RPMI7951 (cell line): ENCODE data around the gene L3MBTL4. TPM values are rescaled to one million over a fixed set of nuclear protein-coding genes. Genes with fewer than 3 reads are reported as not detected.
"Not testable (repeated sequence)": the region's sequence is repeated elsewhere in the genome, so short reads cannot be mapped to it uniquely, and the experiment has no call there.

ENCODE experiments used
- DNase-seq: peaks from one replicate; pipeline ENCODE4 v3.0.0-alpha.2; 2012; ENCODE audit warnings: low read depth
- total RNA-seq: library from RNA; depleted of rRNA; stranded (reverse); fragments of >200 nt; shearing (Covaris generic); gene quantifications from 2 replicates; pipeline ENCODE4 v1.2.3, GENCODE V29; 2014

L3MBTL4 gene
- total RNA-seq, 1 experiment from 2014 or later = under 0.01 TPM

DNA sequence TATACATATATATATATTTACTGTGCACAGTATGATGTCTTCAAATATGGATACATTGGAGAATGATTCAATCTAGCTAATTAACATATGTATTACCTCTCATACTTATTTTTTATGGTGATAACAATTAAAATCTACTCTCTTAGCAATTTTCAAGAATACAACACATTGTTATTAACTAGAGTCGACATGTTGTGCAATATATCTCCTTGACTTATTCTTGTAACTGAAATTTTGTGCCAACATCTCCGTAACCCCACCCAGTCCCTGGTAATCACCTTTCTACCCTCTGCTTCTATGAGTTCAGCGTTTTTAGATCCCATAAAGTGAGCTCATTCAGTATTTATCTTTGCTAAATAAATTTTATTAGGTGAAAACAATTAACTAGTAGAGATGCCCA lies 303.0 kb downstream of the L3MBTL4 start:
- DNase-seq = no peak

DNA sequence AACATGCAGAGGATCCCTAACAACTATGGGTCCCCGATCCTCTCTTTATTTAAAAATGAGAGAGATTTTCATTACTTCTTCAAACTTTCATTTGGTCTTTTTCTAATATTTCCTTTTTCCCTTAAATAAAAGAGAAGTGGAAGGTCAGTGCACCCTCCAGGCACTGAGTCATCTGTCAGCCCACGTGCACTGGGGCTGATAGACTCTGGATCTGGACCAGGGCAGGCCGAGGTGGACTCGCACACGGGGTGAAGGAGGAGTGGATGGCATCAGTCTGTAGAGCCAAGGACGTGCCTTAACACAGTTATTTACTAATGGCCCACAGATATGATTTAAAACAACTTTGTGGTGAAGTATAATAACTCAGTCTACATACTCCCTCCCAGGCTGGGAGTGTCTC lies 305.0 kb downstream of the L3MBTL4 start:
- DNase-seq = no peak

DNA sequence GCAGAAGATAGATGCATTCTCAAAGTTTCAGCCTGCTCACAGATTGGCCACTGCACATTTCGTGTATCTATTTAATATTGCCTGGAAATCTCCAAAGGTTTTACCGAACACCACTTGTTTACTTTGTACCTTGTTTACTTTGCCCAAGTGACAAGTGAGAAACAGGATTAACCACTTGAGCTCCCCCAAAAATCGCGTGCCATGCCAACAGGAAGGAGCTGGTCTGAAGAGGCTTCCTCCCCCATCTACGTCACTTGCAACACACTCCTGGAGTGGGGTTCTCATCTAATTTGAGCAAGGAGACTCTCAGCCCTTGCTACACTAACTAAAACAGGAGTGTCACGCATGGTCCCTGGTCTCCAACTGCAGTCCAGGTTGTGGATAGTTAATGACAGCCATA lies 306.9 kb downstream of the L3MBTL4 start:
- no peak for DNase-seq

DNA sequence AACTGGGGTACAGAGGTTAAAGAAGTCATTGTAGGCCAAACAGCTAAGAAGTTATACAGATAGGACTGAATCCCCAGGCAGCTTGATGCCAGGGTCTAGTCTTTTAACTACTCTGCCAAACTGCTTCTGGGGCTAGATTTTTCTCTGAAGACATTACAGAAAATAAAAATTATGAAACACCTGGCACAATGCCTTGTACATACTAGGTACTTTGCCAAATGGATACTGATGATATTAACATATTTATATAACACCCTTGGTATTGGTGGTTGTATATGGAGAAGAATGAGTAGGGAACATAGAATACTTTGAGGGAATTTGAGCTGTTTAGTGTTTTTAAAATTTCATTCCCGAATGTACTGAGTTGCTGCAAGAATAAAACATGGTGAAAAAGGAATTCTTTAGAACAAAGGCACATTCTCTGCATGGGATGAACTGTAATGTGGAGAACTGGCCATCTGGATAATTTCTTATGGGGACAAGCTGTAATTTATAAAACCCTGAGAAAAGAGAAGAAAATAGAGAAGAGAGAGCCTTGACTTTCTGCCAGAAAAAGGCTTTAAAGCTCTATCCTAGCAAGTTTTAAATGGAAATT lies 308.5 kb downstream of the L3MBTL4 start:
- DNase-seq = no peak

DNA sequence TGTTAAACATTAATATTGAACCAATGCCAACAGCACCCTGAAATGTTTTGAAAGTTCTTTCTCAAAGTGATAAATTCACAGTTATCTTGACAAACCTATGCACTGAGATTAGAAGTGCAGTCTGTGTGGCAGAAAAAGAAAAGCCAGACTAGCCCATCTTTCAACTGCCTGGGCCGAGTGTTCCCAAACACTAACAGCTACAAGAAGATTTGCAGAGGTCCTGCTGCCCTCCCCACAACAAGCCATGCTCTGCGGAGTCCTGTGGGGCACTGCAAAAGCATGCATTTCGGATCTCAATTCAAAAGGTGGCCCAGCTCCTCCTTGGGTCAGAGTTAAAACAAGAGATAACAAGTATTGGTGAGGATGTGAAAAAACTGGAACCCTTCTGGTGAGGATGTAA lies 311.0 kb downstream of the L3MBTL4 start:
- no peak for DNase-seq

DNA sequence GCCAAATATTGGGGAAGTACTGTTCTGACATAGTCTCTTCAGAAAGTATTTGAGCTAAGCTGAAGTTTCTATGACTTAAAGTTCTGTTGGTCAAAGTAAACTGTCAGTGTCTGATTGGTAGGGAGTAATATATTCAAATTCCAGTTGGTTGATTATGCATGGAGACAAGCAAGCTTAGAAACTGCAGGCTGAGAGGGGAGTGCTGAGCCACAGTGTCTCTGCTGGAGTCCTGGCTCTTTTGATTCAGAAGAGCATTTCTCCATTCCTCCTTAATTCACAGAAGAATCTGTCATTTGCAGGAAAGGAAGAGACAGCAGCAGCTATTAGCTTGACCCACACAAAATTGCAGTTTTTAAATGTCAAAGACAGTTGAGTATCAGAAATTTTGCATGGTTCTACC lies 318.0 kb downstream of the L3MBTL4 start:
- DNase-seq = no peak

DNA sequence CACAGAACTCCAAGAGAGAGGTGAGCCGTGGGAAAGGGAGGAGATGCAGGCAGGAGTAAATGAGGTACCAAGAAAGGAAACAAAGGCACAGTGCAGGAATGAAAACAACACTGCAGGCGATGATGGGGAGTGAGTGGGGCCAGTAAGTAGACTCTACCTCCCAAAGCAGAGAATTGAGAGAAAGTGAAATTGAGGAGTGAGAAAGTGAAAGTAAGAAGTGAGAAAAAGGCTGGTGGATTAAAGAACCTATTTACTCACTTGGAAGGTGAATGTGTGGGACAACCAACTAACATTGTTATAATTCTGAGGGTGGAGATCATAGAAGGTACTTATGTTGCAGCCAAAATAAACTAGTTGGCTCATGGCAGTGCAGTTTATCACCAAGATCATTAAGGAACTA lies 326.3 kb downstream of the L3MBTL4 start:
- DNase-seq = no peak

DNA sequence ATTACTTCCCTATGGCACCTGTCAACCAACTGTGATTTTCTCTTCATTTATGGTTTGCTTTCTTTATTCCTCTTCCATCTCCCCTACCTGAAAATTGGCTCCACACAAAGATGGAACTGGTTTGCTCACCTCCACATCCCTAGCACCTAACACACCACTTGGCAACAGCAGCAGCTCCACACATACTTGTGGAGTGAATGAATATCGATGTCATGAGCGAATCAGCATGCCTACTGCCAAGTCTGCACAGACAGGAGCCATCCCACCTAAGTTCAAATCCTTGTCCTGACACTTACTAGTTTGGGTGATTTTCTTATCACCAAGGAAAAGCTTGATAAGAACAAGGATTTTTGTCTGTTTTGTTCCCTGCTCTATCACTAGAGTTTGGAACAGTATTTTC lies 328.0 kb downstream of the L3MBTL4 start:
- no peak for DNase-seq

DNA sequence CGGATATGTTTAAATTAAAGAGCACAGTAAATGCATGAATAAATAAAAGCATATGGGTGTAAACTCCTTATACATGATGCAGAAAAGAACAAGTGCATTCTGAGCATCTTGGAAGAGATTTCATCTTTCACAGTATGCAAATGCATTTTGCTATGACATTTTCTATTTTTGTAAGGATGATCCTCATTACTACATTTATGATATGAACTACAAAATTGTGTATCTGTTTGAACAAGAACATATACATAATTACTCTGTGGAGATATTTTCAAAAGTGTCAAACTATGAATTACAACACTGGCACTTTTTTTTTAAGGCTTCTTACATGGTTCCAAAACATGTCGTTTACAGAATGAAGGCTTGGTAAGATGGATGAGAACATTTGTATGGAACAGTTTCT lies 335.3 kb downstream of the L3MBTL4 start:
- DNase-seq = no peak

DNA sequence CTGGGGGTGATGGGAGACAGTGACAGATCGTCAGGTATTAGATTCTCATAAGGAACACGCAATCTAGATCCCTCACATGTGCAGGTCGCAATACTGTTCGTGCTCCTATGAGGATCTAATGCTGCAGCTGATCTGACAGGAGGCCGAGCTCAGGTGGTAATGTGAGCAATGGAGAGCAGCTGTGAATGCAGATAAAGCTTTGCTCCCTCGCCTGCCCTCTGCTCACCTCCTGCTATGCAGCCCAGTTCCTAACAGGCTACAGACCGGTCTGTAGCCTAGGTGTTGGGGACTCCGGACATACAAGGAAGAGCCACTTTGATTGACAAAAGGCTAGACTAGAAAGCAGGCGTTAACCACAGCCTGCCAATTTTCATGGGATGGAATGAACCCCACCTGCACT lies 335.8 kb downstream of the L3MBTL4 start:
- no peak for DNase-seq

DNA sequence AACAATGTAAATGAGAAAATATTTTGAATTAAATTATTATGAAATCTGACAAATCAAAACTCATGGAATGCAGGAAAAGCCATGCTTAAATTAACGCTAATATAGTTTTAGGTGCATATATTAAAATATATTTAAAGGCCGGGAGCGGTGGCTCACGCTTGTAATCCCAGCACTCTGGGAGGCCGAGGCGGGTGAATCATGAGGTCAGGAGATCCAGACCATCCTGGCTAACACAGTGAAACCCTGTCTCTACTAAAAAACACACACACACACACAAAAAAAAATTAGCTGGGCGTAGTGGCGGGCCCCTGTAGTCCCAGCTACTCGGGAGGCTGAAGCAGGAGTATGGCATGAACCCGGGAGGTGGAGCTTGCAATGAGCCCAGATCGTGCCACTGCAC lies 342.3 kb downstream of the L3MBTL4 start:
- not testable (repeated sequence) for DNase-seq

DNA sequence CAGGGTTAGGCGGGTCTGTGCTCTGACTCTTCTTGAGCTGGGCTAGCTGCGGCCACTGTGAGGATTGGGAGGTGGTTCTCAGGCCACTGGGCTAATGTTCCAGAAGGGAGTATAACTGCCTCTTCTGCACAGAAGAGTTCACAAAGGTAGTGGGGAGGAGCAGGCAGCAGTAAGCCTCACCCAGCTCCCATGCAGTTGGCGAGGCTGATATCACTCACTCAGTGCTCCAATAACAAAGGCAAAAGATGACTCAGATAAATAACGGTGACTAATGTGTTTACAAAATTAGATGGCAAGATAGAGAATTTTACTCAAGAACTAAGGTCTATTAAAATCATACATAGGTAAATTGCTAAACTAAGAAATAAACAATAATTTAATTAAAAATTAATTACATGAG lies 345.2 kb downstream of the L3MBTL4 start:
- DNase-seq = no peak

DNA sequence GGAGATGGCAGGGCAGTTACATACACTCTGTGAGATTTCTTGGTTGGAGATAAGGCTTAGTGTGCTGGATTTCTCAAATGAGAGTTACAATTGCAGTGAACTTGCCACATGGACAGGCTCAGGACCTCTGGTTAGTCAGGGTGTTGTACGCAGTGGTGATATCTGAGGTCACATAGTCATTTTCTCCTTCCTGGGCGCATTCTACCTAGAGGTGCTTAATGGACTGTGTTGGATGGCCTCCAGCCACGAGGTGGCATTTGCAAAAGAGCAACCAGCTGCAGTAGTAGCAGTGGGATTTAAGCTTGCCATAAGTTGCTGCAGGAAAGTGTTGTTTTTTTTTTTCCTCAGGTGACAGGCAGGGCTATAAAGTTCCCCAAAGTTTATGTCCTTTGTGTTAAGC lies 345.6 kb downstream of the L3MBTL4 start:
- DNase-seq = no peak

DNA sequence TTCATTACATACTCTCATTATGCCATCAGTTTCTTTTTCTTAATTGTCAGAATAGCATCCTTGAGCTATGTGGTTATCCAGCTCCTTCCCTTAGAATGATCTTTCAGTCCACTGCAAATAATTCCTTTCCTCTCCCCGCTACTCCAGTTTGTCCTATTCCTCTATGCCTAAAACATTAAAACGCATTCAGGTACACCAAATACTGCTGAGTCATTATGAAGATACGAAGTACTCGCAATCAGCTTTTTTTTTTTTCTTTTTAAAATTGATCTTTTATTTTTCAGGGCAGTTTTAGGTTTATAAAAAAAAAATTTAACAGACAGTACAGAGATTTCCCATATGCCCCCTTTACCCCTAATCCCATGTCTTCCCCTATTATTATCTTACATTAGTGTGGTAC lies 354.6 kb downstream of the L3MBTL4 start:
- DNase-seq = no peak

DNA sequence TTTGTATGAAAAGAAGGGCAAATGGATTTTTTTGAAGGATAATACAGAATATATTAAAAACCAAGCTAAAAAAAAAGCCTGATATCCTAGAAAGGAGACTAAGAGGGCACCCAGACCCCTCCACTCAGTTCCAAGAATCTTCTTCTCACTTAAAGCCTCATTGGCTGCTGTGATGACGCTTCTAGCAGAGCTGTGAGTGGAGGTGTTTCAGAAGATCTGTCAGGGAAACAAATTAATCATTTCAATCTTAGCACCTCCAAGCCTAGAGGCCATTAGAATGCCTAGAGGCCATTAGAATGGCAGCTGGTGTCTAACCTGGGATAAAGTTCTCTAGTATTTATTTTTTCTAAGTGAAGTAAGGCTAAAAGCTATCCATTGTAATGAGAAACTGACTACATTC lies 355.2 kb downstream of the L3MBTL4 start:
- no peak for DNase-seq

DNA sequence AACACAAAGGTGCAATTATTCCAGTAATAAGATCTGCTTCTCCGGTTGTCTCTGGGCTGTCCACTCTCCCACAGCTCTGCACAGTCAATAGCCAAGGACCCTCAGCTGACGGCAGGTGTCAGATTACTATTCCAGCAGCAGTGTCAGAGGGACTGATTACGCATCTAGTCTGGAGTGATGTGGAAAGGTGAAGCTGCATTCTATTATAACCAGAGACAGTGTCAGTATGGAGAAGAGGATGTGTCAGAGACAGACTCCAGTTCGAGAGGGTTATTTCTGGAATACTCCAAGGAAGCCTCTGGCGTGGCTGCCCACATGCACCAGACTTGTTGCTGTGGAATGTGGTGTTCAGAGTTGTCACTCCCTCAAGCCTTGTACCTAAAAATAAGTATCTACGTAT lies 355.8 kb downstream of the L3MBTL4 start:
- DNase-seq = peak; percentile 11

DNA sequence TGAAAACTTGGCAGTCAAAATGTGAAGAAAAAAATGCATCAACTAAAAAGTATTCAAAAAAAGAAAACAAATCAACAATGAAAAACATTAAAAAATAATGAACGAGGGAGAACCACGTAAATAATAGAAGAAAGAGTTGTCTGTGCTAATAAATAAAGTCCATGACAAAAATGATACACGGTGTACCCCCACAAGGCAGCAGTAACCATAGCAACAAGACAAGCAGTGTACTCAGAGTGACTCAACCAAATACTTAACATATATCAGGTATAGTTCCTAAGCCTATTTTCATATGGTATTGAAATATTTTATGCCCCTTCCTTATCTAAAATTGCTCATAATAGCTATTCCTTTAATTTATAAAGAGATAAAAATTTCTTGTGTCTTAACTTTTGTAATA lies 357.1 kb downstream of the L3MBTL4 start:
- no peak for DNase-seq

DNA sequence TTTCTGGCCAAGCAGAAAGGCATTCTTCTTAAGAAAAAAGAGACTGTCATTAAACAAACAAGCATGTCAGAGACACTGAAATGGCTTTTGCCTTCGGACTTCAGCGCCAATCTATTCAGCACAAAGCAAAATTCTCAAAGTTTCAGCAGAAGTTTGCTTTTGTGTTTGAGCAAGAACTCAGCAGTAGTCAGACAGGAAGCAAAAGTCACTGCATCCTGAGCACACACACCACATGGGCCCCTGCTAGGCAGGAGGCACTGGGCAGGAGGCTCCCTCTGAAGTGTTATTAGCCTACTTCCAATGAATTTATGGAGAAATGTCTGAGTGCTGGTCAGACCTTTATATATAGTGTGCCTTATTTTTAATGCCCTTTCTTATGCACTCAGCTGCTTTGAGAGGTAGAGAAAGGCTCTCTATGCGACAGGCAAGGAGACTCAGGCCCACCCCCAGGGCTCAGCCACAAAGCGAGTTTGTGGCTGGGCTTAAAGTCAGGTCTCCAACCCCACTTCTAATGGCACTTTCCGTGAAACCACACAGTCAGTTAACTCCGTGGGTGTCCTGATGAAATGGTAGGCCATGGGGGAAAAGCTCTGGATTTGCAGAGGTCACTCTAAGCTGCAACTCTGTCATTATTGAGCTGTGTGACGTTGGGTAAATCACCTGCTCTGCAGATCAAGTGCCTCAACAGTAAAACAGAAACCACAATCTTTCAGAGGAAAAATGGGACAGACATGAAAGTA lies 358.4 kb downstream of the L3MBTL4 start:
- DNase-seq = peak; percentile 16

DNA sequence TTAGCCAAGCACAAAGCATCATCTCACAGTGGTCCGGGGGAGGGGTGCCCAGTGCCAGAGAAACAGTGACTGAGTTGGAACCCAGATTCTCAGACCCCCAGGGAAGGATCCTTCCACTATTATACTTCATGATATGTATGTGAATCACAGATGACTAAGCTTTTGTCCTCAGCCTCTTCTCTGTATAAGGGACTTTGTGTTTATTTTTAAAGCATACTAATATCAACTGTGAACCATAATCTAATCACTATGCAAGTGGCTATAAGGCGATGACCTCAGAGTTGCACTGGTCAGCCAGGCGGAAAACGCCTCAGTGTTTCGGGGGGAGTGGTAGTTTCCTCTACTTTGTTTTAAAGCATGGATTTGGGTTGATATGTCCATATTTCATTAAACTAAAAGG lies 359.0 kb downstream of the L3MBTL4 start:
- DNase-seq = peak; percentile 43

DNA sequence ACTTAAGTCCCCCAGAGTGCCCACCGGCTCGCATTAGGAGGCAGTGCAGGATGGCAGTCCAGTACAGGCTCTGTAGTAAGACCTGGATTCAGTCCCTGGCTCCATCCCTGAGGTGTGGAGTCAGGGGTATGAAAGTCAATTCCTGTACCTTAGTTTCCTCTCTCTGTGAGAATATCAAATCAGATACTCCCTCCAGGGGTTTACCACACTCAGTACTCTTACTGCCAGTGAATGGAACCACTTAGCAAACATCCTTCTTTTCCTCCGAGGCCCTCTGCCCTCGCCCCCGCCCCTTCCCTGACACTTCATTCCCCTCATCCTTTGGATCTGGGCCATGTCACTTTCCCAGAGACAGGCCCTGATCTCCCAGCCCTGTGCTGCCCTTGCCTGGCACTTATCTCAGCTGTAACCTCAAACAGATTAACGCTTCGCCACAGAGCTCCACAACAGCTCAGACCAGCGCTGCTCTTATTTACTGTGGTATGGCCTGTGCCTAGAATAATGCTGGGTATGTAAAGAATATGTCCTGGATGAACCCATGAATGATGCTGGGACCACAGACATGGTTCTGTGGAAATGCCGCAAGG lies 360.4 kb downstream of the L3MBTL4 start:
- no peak for DNase-seq

DNA sequence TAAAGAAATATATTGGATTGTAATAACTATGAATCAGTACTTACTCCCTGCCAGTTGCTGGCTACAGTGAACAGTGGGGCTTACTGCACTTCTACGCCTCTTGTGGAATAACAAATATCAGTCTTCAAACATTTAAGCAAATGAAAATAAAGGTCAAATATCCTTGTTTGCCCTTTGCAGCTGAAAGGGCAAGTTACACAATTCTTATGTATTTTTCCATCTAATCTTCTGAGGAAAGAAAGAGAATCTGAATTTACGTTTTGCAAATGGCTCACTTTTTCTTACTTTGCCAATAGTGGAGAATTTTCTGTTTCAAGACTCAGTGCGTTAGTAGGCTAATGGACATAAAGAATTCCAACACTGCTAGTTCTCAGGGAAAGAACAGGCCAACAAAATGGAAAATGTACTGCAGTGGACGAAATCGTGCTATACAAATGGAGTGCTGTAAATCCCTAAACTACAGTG lies 362.2 kb downstream of the L3MBTL4 start:
- no peak for DNase-seq

DNA sequence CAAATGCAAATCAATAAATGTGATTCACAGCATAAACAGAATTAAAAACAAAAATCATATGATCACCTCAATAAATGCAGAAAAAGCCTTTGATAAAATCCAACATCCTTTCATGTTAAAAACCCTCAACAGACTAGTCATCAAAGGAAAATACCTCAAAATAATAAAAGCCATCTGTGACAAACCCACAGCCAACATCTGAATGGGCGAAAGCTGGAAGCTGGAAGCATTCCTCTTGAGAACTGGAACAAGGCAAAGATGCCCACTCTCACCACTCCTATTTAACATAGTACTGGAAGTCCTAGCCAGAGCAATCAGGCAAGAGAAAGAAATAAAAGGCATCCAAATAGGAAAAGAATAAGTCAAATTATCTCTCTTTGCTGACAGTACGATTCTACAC lies 367.1 kb downstream of the L3MBTL4 start:
- DNase-seq = not testable (repeated sequence)

DNA sequence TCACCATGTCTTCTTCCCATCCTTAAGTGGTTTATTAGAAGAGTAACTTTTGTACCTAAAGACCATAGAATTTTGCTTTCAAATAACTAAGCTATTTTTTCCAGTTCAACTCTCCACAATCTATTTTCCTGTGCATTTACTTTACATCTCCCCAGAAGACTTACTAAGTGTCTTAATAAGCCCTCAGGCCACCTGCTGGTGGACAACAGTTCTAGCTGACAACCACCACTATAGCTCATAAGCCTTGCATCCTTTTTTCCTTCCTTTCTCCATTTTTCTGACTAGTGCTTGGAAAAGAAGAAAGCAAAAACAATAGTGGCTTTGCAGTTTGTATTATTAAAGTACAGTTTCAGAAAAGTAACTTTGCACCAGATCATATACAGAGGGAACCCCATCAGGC lies 369.9 kb downstream of the L3MBTL4 start:
- no peak for DNase-seq
